Measurements from ENCODE around the gene GIPR.
"Not testable (repeated sequence)": the region's sequence is repeated elsewhere in the genome, so short reads cannot be mapped to it uniquely, and the experiment has no call there.

Gene GIPR

GRCh38 chr19:45670670-45671453 is 2.8 kb downstream of the GIPR start:
- no CpG with 5 or more reads among the region's 42 CpGs for WGBS (ENCODE audit: insufficient coverage, insufficient read length)
- no peaks in the 10 kb centered on the region for H3K9me3 ChIP-seq (ENCODE audit: control insufficient read depth, insufficient read depth, low read length)
- peak overlapping the region; percentile 56; the same call in 1 of the 2 replicates for H3K4me3 ChIP-seq (ENCODE audit: low read length)
- DNase-seq (ENCODE audit: low read depth, low spot score): no peak
- peaks cover 4% of the 10 kb centered on the region; the same call in 1 of the 2 replicates for H3K4me1 ChIP-seq (ENCODE audit: control insufficient read depth, insufficient read depth, low read length)
- no peaks in the 10 kb centered on the region for H3K36me3 ChIP-seq (ENCODE audit: control insufficient read depth, insufficient read depth, low read length)
- H3K27me3 ChIP-seq (ENCODE audit: control insufficient read depth, insufficient read depth, low read length): peaks cover 8% of the 10 kb centered on the region; the same call in 1 of the 2 replicates
- no peak overlapping the region for H3K27ac ChIP-seq (ENCODE audit: low read length)

- Histone ChIP-seq H3K27me3 (ENCODE audit: control insufficient read depth, insufficient read depth, low read length) (no peaks in the 10 kb centered on the region), H3K9me3 (ENCODE audit: control insufficient read depth, insufficient read depth, low read length) (no peaks in the 10 kb centered on the region), H3K27ac (ENCODE audit: low read length) (no peak overlapping the region), H3K36me3 (ENCODE audit: control insufficient read depth, insufficient read depth, low read length) (no peaks in the 10 kb centered on the region), H3K4me3 (ENCODE audit: low read length) (no peak overlapping the region), H3K4me1 (ENCODE audit: control insufficient read depth, insufficient read depth, low read length) (0 out of 2 replicates have a peak, but pooled peaks cover 2% of the 10 kb centered on the region)
- no peak for DNase-seq (ENCODE audit: low read depth, low spot score)
- no CpG with 5 or more reads among the region's 7 CpGs for WGBS (ENCODE audit: insufficient coverage, insufficient read length)
These were observed 6.9 kb downstream of the GIPR start for GRCh38 chr19:45674946-45675345.

- no peaks in the 10 kb centered on the region for H3K36me3 ChIP-seq (ENCODE audit: control insufficient read depth, insufficient read depth, low read length)
- H3K4me3 ChIP-seq (ENCODE audit: low read length): peak overlapping the region; percentile 51
- no peaks in the 10 kb centered on the region for H3K9me3 ChIP-seq (ENCODE audit: control insufficient read depth, insufficient read depth, low read length)
- H3K27ac ChIP-seq (ENCODE audit: low read length): no peak overlapping the region
- whole genome bisulfite sequencing (ENCODE audit: insufficient coverage, insufficient read length): no CpG with 5 or more reads among the region's 28 CpGs
- H3K4me1 ChIP-seq (ENCODE audit: control insufficient read depth, insufficient read depth, low read length): 0 out of 2 replicates have a peak, but pooled peaks cover 2% of the 10 kb centered on the region
- H3K27me3 ChIP-seq (ENCODE audit: control insufficient read depth, insufficient read depth, low read length): no peaks in the 10 kb centered on the region
- no peak for DNase-seq (ENCODE audit: low read depth, low spot score)
These were observed 8.8 kb downstream of the GIPR start for GRCh38 chr19:45676851-45677263.

- DNase-seq (ENCODE audit: low read depth, low spot score): peak; percentile 99
- Histone ChIP-seq H3K4me3 (ENCODE audit: low read length) (peak overlapping the region; percentile 51; the same call in 1 of the 2 replicates), H3K36me3 (ENCODE audit: control insufficient read depth, insufficient read depth, low read length) (no peaks in the 10 kb centered on the region), H3K27ac (ENCODE audit: low read length) (no peak overlapping the region), H3K27me3 (ENCODE audit: control insufficient read depth, insufficient read depth, low read length) (no peaks in the 10 kb centered on the region), H3K4me1 (ENCODE audit: control insufficient read depth, insufficient read depth, low read length) (0 out of 2 replicates have a peak, but pooled peaks cover 2% of the 10 kb centered on the region), H3K9me3 (ENCODE audit: control insufficient read depth, insufficient read depth, low read length) (no peaks in the 10 kb centered on the region)
- no CpG with 5 or more reads among the region's 49 CpGs for WGBS (ENCODE audit: insufficient coverage, insufficient read length)
These were observed 9.6 kb downstream of the GIPR start for GRCh38 chr19:45677351-45678230.

- no peaks in the 10 kb centered on the region for H3K27me3 ChIP-seq (ENCODE audit: control insufficient read depth, insufficient read depth, low read length)
- DNase-seq (ENCODE audit: low read depth, low spot score): no peak
- WGBS (ENCODE audit: insufficient coverage, insufficient read length): no CpG with 5 or more reads among the region's 51 CpGs
- no peak overlapping the region for H3K27ac ChIP-seq (ENCODE audit: low read length)
- peaks cover 9% of the 10 kb centered on the region; the same call in 1 of the 2 replicates for H3K36me3 ChIP-seq (ENCODE audit: control insufficient read depth, insufficient read depth, low read length)
- no peaks in the 10 kb centered on the region for H3K9me3 ChIP-seq (ENCODE audit: control insufficient read depth, insufficient read depth, low read length)
- no peaks in the 10 kb centered on the region for H3K4me1 ChIP-seq (ENCODE audit: control insufficient read depth, insufficient read depth, low read length)
- H3K4me3 ChIP-seq (ENCODE audit: low read length): peak overlapping the region; percentile 25; the same call in 1 of the 2 replicates
These were observed 13.5 kb downstream of the GIPR start for GRCh38 chr19:45681391-45682015.

GRCh38 chr19:45682117-45682516 is 14.1 kb downstream of the GIPR start:
- no CpG with 5 or more reads among the region's 8 CpGs for WGBS (ENCODE audit: insufficient coverage, insufficient read length)
- no peak for DNase-seq (ENCODE audit: low read depth, low spot score)
- Histone ChIP-seq H3K27ac (ENCODE audit: low read length) (no peak overlapping the region), H3K4me1 (ENCODE audit: control insufficient read depth, insufficient read depth, low read length) (no peaks in the 10 kb centered on the region), H3K27me3 (ENCODE audit: control insufficient read depth, insufficient read depth, low read length) (no peaks in the 10 kb centered on the region), H3K4me3 (ENCODE audit: low read length) (no peak overlapping the region), H3K36me3 (ENCODE audit: control insufficient read depth, insufficient read depth, low read length) (peaks cover 12% of the 10 kb centered on the region; the same call in 1 of the 2 replicates), H3K9me3 (ENCODE audit: control insufficient read depth, insufficient read depth, low read length) (no peaks in the 10 kb centered on the region)

- WGBS (ENCODE audit: insufficient coverage, insufficient read length): no CpG with 5 or more reads among the region's 5 CpGs
- H3K4me1 ChIP-seq (ENCODE audit: control insufficient read depth, insufficient read depth, low read length): no peaks in the 10 kb centered on the region
- no peaks in the 10 kb centered on the region for H3K9me3 ChIP-seq (ENCODE audit: control insufficient read depth, insufficient read depth, low read length)
- H3K27me3 ChIP-seq (ENCODE audit: control insufficient read depth, insufficient read depth, low read length): no peaks in the 10 kb centered on the region
- no peak overlapping the region for H3K4me3 ChIP-seq (ENCODE audit: low read length)
- DNase-seq (ENCODE audit: low read depth, low spot score): no peak
- no peak overlapping the region for H3K27ac ChIP-seq (ENCODE audit: low read length)
- peaks cover 20% of the 10 kb centered on the region for H3K36me3 ChIP-seq (ENCODE audit: control insufficient read depth, insufficient read depth, low read length)
These were observed 14.9 kb downstream of the GIPR start for GRCh38 chr19:45682908-45683307.

- H3K4me1 ChIP-seq (ENCODE audit: control insufficient read depth, insufficient read depth, low read length); H3K9me3 ChIP-seq (ENCODE audit: control insufficient read depth, insufficient read depth, low read length); H3K4me3 ChIP-seq (ENCODE audit: low read length); DNase-seq (ENCODE audit: low read depth, low spot score); H3K27ac ChIP-seq (ENCODE audit: low read length); H3K27me3 ChIP-seq (ENCODE audit: control insufficient read depth, insufficient read depth, low read length): not testable (repeated sequence)
- no CpG with 5 or more reads among the region's 11 CpGs for WGBS (ENCODE audit: insufficient coverage, insufficient read length)
- H3K36me3 ChIP-seq (ENCODE audit: control insufficient read depth, insufficient read depth, low read length): peaks cover 25% of the 10 kb centered on the region
These were observed 17.0 kb downstream of the GIPR start for GRCh38 chr19:45685045-45685444.

- Histone ChIP-seq H3K27ac (ENCODE audit: low read length) (no peak overlapping the region), H3K27me3 (ENCODE audit: control insufficient read depth, insufficient read depth, low read length) (no peaks in the 10 kb centered on the region), H3K4me1 (ENCODE audit: control insufficient read depth, insufficient read depth, low read length) (no peaks in the 10 kb centered on the region), H3K9me3 (ENCODE audit: control insufficient read depth, insufficient read depth, low read length) (no peaks in the 10 kb centered on the region), H3K4me3 (ENCODE audit: low read length) (no peak overlapping the region), H3K36me3 (ENCODE audit: control insufficient read depth, insufficient read depth, low read length) (peaks cover 25% of the 10 kb centered on the region)
- no CpG with 5 or more reads among the region's 9 CpGs for WGBS (ENCODE audit: insufficient coverage, insufficient read length)
- no peak for DNase-seq (ENCODE audit: low read depth, low spot score)
These were observed 19.6 kb downstream of the GIPR start for GRCh38 chr19:45687599-45687998.
